Esophagus muscularis mucosa (tissue), 4 donors: Measurements from ENCODE around the gene DNAJC12. TPM values are rescaled to one million over a fixed set of nuclear protein-coding genes. Genes with fewer than 3 reads are reported as not detected.

Experiments
- DNase-seq: peaks from one replicate; pipeline ENCODE4 v3.0.0-alpha.2; 2017; ENCODE audit errors: extremely low spot score
- H3K27ac ChIP-seq, 4 donors: fragments of 200-600 bp; sonication (generic); replicated peaks in 1 of 4; 1 replicate in 3 of 4; 2 replicates in 1 of 4; pipeline ENCODE4 v1.5.1; 2016 to 2019; ENCODE audit warnings: mild to moderate bottlenecking in 1 of 4
- H3K27me3 ChIP-seq, 4 donors: fragments of 200-600 bp; sonication (generic); one replicate each; pipeline versions ENCODE4 v1.5.1 to v1.6.0; 2016 to 2019
- H3K36me3 ChIP-seq, 4 donors: fragments of 200-600 bp; sonication (generic); one replicate each; pipeline ENCODE4 v1.5.1; 2016 to 2019
- H3K4me1 ChIP-seq, 4 donors: fragments of 200-600 bp; sonication (generic); one replicate each; pipeline ENCODE4 v1.5.1; 2016 to 2019
- H3K4me3 ChIP-seq, 4 donors: fragments of 200-600 bp; sonication (generic); 1 replicate in 2 of 4; 2 replicates in 2 of 4; pipeline ENCODE4 v1.5.1; 2016 to 2019; ENCODE audit warnings: mild to moderate bottlenecking in 4 of 4, moderate library complexity in 1 of 4
- H3K9me3 ChIP-seq, 4 donors: fragments of 200-600 bp; sonication (generic); 1 replicate in 3 of 4; 2 replicates in 1 of 4; pipeline ENCODE4 v1.5.1; 2016 to 2019
- CTCF ChIP-seq, 3 experiments: fragments of 200-600 bp in 2 of 3; fragments of 450-650 bp in 1 of 3; sonication (generic) in 2 of 3; IDR thresholded peaks; one replicate each; pipeline ENCODE4 v1.5.1; 2017 to 2019; ENCODE audit warnings: antibody characterized with exemption in 3 of 3, mild to moderate bottlenecking in 2 of 3, moderate library complexity in 1 of 3
- EP300 ChIP-seq: sonication (generic); formaldehyde crosslinking; IDR thresholded peaks from one replicate; pipeline ENCODE4 v1.6.1; 2017; ENCODE audit warnings: antibody characterized with exemption
- POLR2A ChIP-seq: fragments of 450-650 bp; IDR thresholded peaks from one replicate; pipeline ENCODE4 v1.6.1; 2017; ENCODE audit warnings: antibody characterized with exemption, moderate library complexity, mild to moderate bottlenecking, low read depth
- POLR2AphosphoS5 ChIP-seq, 2 donors: sonication (generic); formaldehyde crosslinking; IDR thresholded peaks; one replicate each; pipeline ENCODE4 v1.6.1; 2017; ENCODE audit warnings: antibody characterized with exemption in 2 of 2
- WGBS: methylation state at CpG from one replicate; pipeline ENCODE4 v1.1.5; 2018; 5-methylcytosine and 5-hydroxymethylcytosine counted together
- intact Hi-C: fragments of 100-400 bp; cut with DNase I; formaldehyde crosslinking; loops from one replicate; pipeline ENCODE4 v1.15.1; 2023
- total RNA-seq, 4 donors: library from RNA; depleted of rRNA; stranded (reverse); fragments of >200 nt; gene quantifications; one replicate each; pipeline versions ENCODE4 v1.1.0 to v1.2.1, GENCODE V29; 2016

The DNAJC12 gene
- total RNA-seq, 4 donors from 2014 or later = 4.1 to 7.6 (median 6.5) TPM

- intact Hi-C loops = no loop called here
- 83% methylated on average over 3 of the region's 3 CpGs for WGBS
- Histone ChIP-seq H3K27ac (no peak overlapping the region), H3K27me3 (no peaks in the 10 kb centered on the region), H3K4me1 (no peaks in the 10 kb centered on the region), H3K4me3 (no peak overlapping the region), H3K36me3 (peaks cover 0 to 5% (median 0%) of the 10 kb centered on the region in 4 donors), H3K9me3 (no peaks in the 10 kb centered on the region)
- TF ChIP-seq EP300 (no peak), POLR2A (no peak), CTCF (IDR thresholded peaks at IDR 0.05) (no peak), POLR2AphosphoS5 (IDR thresholded peaks at IDR 0.05) (no peak)
- DNase-seq = no peak
Observed at GRCh38 chr10:67818323-67818722, 19.7 kb downstream of the DNAJC12 start.

GRCh38 chr10:67816719-67817118 lies 21.3 kb downstream of the DNAJC12 start:
- Histone ChIP-seq H3K9me3 (no peaks in the 10 kb centered on the region), H3K36me3 (peaks cover 0 to 5% (median 0%) of the 10 kb centered on the region in 4 donors), H3K4me1 (no peaks in the 10 kb centered on the region), H3K27me3 (no peaks in the 10 kb centered on the region), H3K27ac (no peak overlapping the region), H3K4me3 (no peak overlapping the region)
- intact Hi-C loops = no loop called here
- DNase-seq = no peak
- WGBS = 80% methylated on average over 4 of the region's 4 CpGs
- TF ChIP-seq EP300 (no peak), CTCF (IDR thresholded peaks at IDR 0.05) (no peak), POLR2A (no peak), POLR2AphosphoS5 (IDR thresholded peaks at IDR 0.05) (no peak)

GRCh38 chr10:67815571-67816059 lies 22.4 kb downstream of the DNAJC12 start:
- TF ChIP-seq POLR2A (no peak), CTCF (IDR thresholded peaks at IDR 0.05) (no peak), EP300 (no peak), POLR2AphosphoS5 (IDR thresholded peaks at IDR 0.05) (no peak)
- H3K36me3 ChIP-seq = peaks cover 0 to 5% (median 1%) of the 10 kb centered on the region in 4 donors

GRCh38 chr10:67812007-67812406 lies 26.0 kb downstream of the DNAJC12 start:
- Histone ChIP-seq H3K4me3 (no peak overlapping the region), H3K27me3 (no peaks in the 10 kb centered on the region), H3K36me3 (peaks cover 0 to 3% (median 0%) of the 10 kb centered on the region in 4 donors), H3K4me1 (no peaks in the 10 kb centered on the region), H3K9me3 (no peaks in the 10 kb centered on the region), H3K27ac (no peak overlapping the region)
- 76% methylated on average over 4 of the region's 4 CpGs for WGBS
- no peak for TF ChIP-seq EP300
- TF ChIP-seq POLR2A = no peak
- no peak for TF ChIP-seq CTCF (IDR thresholded peaks at IDR 0.05)
- TF ChIP-seq POLR2AphosphoS5 (IDR thresholded peaks at IDR 0.05) = no peak
- intact Hi-C loops = no loop called here
- no peak for DNase-seq

More at GRCh38 chr10:67815571-67816059, 22.4 kb downstream of the DNAJC12 start:
- no peak overlapping the region for H3K27ac ChIP-seq
- DNase-seq = no peak
- WGBS = 71% methylated on average over 4 of the region's 4 CpGs
- no peaks in the 10 kb centered on the region for H3K27me3 ChIP-seq
- intact Hi-C loops = no loop called here
- no peak overlapping the region for H3K4me3 ChIP-seq
- no peaks in the 10 kb centered on the region for H3K9me3 ChIP-seq
- no peaks in the 10 kb centered on the region for H3K4me1 ChIP-seq

- Histone ChIP-seq H3K9me3 (no peaks in the 10 kb centered on the region), H3K4me1 (no peaks in the 10 kb centered on the region), H3K36me3 (peaks cover 0 to 3% (median 0%) of the 10 kb centered on the region in 4 donors), H3K27ac (no peak overlapping the region), H3K4me3 (no peak overlapping the region), H3K27me3 (no peaks in the 10 kb centered on the region)
- whole genome bisulfite sequencing = 94% methylated on average over 2 of the region's 2 CpGs
- DNase-seq = no peak
- intact Hi-C loops = no loop called here
- TF ChIP-seq POLR2AphosphoS5 (IDR thresholded peaks at IDR 0.05) = no peak
- TF ChIP-seq POLR2A = no peak
- no peak for TF ChIP-seq CTCF (IDR thresholded peaks at IDR 0.05)
- TF ChIP-seq EP300 = no peak
Observed at GRCh38 chr10:67809107-67809506, 28.9 kb downstream of the DNAJC12 start.
